ENCODE results near the gene KRTAP2-1. TPM values are rescaled to one million over a fixed set of nuclear protein-coding genes. Genes with fewer than 3 reads are reported as not detected.

Gene KRTAP2-1
- total and polyA plus RNA-seq, 2 donors (not counting 1 experiment from before 2014, with no cell fraction given): not detected

DNA sequence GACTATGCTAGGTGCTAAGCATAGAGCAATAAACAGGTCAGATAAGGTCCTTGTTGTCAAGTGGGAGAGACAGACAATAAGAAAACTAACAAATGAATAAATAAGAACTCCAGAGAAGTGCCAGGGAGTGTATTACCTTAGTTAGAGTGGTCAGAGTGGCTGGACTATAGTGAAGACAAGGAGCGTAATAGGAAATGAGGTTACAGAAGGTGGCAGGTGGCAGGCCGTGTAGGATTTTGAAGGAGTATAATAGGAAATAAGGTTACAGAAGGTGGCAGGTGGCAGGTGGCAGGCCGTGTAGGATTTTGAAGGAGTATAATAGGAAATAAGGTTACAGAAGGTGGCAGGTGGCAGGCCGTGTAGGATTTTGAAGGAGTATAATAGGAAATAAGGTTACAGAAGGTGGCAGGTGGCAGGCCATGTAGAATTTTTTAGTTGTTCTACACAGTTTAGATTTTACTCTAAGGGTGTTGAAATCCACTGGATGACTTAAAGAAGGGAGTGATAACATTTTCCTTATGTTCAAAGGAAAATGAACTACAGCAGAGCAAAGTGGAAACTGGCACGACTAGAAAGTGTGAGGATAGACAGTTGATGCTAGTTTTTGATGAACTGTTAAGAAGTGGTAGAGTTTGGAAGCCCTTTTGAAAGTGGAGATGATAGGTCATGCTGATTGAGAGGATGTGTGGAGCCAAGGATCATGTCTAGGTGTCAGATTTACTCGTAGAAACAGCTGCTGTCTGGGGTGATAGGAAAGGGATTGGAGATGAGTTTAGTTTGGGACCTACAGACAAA is 34.6 kb downstream of the KRTAP2-1 start:
- DNase-seq (ENCODE audit: low read depth in 2 of 2): no peak
- H3K27ac ChIP-seq (ENCODE audit: insufficient read depth, low read length): no peak overlapping the region
- no peaks in the 10 kb centered on the region for H3K9me3 ChIP-seq (ENCODE audit: control insufficient read depth, insufficient read depth, low read depth, low read length)
- H3K36me3 ChIP-seq (ENCODE audit: control insufficient read depth, insufficient read depth, low read length): no peaks in the 10 kb centered on the region
- no peaks in the 10 kb centered on the region for H3K27me3 ChIP-seq (ENCODE audit: control insufficient read depth, insufficient read depth, low read length)
- H3K79me2 ChIP-seq (ENCODE audit: control insufficient read depth, insufficient read depth, low read length): no peaks in the 10 kb centered on the region
- peaks cover 2% of the 10 kb centered on the region for H3K4me1 ChIP-seq (ENCODE audit: control insufficient read depth, extremely low read depth, insufficient read depth, low read length)
- no peak overlapping the region for H2AFZ ChIP-seq (ENCODE audit: low read length)
- no peak overlapping the region for H3K4me3 ChIP-seq (replicated peaks in 1 of 4; ENCODE audit: control extremely low read depth in 1 of 4, insufficient read depth in 1 of 4, low read depth in 3 of 4, low read length in 4 of 4)
- no peak overlapping the region for H3K9ac ChIP-seq (ENCODE audit: insufficient read depth, low read length)
- no peaks in the 10 kb centered on the region for H4K20me1 ChIP-seq (ENCODE audit: control insufficient read depth, extremely low read depth, insufficient read depth, low read length)
- no peak overlapping the region for H3K4me2 ChIP-seq (ENCODE audit: extremely low read depth, insufficient read depth, low read length)
- TF ChIP-seq CTCF (conservative IDR thresholded peaks at IDR 0.05 in 1 of 2, IDR thresholded peaks at IDR 0.05 in 1 of 2; ENCODE audit: low read depth in 1 of 2, low read length in 2 of 2) (no peak), EZH2 (IDR thresholded peaks at IDR 0.05; ENCODE audit: low read length, missing control alignments) (no peak)

- Histone ChIP-seq H3K27me3 (ENCODE audit: control insufficient read depth, insufficient read depth, low read length) (no peaks in the 10 kb centered on the region), H3K4me1 (ENCODE audit: control insufficient read depth, extremely low read depth, insufficient read depth, low read length) (peaks cover 2% of the 10 kb centered on the region), H4K20me1 (ENCODE audit: control insufficient read depth, extremely low read depth, insufficient read depth, low read length) (no peaks in the 10 kb centered on the region), H3K4me2 (ENCODE audit: extremely low read depth, insufficient read depth, low read length) (no peak overlapping the region), H3K4me3 (replicated peaks in 1 of 4; ENCODE audit: control extremely low read depth in 1 of 4, insufficient read depth in 1 of 4, low read depth in 3 of 4, low read length in 4 of 4) (no peak overlapping the region), H3K79me2 (ENCODE audit: control insufficient read depth, insufficient read depth, low read length) (no peaks in the 10 kb centered on the region), H3K36me3 (ENCODE audit: control insufficient read depth, insufficient read depth, low read length) (no peaks in the 10 kb centered on the region), H3K9ac (ENCODE audit: insufficient read depth, low read length) (no peak overlapping the region), H2AFZ (ENCODE audit: low read length) (no peak overlapping the region), H3K27ac (ENCODE audit: insufficient read depth, low read length) (no peak overlapping the region), H3K9me3 (ENCODE audit: control insufficient read depth, insufficient read depth, low read depth, low read length) (no peaks in the 10 kb centered on the region)
- TF ChIP-seq CTCF (conservative IDR thresholded peaks at IDR 0.05 in 1 of 2, IDR thresholded peaks at IDR 0.05 in 1 of 2; ENCODE audit: low read depth in 1 of 2, low read length in 2 of 2) (no peak), EZH2 (IDR thresholded peaks at IDR 0.05; ENCODE audit: low read length, missing control alignments) (no peak)
- no peak for DNase-seq (ENCODE audit: low read depth in 2 of 2)
These were observed 36.7 kb downstream of the KRTAP2-1 start for GRCh38 chr17:41010441-41010840.

GRCh38 chr17:41009936-41010335 is 37.2 kb downstream of the KRTAP2-1 start:
- no peaks in the 10 kb centered on the region for H4K20me1 ChIP-seq (ENCODE audit: control insufficient read depth, extremely low read depth, insufficient read depth, low read length)
- no peak overlapping the region for H2AFZ ChIP-seq (ENCODE audit: low read length)
- no peaks in the 10 kb centered on the region for H3K27me3 ChIP-seq (ENCODE audit: control insufficient read depth, insufficient read depth, low read length)
- H3K4me3 ChIP-seq (replicated peaks in 1 of 4; ENCODE audit: control extremely low read depth in 1 of 4, insufficient read depth in 1 of 4, low read depth in 3 of 4, low read length in 4 of 4): no peak overlapping the region
- no peaks in the 10 kb centered on the region for H3K79me2 ChIP-seq (ENCODE audit: control insufficient read depth, insufficient read depth, low read length)
- H3K9me3 ChIP-seq (ENCODE audit: control insufficient read depth, insufficient read depth, low read depth, low read length): no peaks in the 10 kb centered on the region
- H3K36me3 ChIP-seq (ENCODE audit: control insufficient read depth, insufficient read depth, low read length): no peaks in the 10 kb centered on the region
- H3K9ac ChIP-seq (ENCODE audit: insufficient read depth, low read length): no peak overlapping the region
- TF ChIP-seq CTCF (conservative IDR thresholded peaks at IDR 0.05 in 1 of 2, IDR thresholded peaks at IDR 0.05 in 1 of 2; ENCODE audit: low read depth in 1 of 2, low read length in 2 of 2) (no peak), EZH2 (IDR thresholded peaks at IDR 0.05; ENCODE audit: low read length, missing control alignments) (no peak)
- peaks cover 2% of the 10 kb centered on the region for H3K4me1 ChIP-seq (ENCODE audit: control insufficient read depth, extremely low read depth, insufficient read depth, low read length)
- H3K4me2 ChIP-seq (ENCODE audit: extremely low read depth, insufficient read depth, low read length): no peak overlapping the region
- DNase-seq (ENCODE audit: low read depth in 2 of 2): no peak
- no peak overlapping the region for H3K27ac ChIP-seq (ENCODE audit: insufficient read depth, low read length)
